Lung (tissue), 12 donors: ENCODE data around the gene KSR1. TPM values are rescaled to one million over a fixed set of nuclear protein-coding genes. Genes with fewer than 3 reads are reported as not detected.

Experiments used
- ATAC-seq: fragments of 200-7000 bp; cut with Tn5 transposase; one replicate; pipeline ENCODE4 v1.9.1; 2020; ENCODE audit warnings: moderate number of reproducible peaks; ENCODE audit not compliant: insufficient read depth, low FRiP score
- DNase-seq, 3 donors: peaks; one replicate each; pipeline ENCODE4 v3.0.0-alpha.2; 2013 to 2017
- H3K27ac ChIP-seq, 2 donors: one replicate each; pipeline ENCODE4 v1.5.1; 2013; ENCODE audit warnings: mild to moderate bottlenecking in 2 of 2, moderate library complexity in 2 of 2, control low read depth in 1 of 2, inconsistent platforms in 1 of 2, low read depth in 1 of 2, low read length in 1 of 2
- H3K27me3 ChIP-seq, 3 donors: one replicate each; pipeline ENCODE4 v1.5.1; 2013; ENCODE audit warnings: low read length in 2 of 3; ENCODE audit not compliant: control insufficient read depth in 3 of 3, insufficient read depth in 3 of 3
- H3K36me3 ChIP-seq, 4 donors: one replicate each; pipeline ENCODE4 v1.5.1; 2013; ENCODE audit warnings: low read length in 4 of 4, mild to moderate bottlenecking in 1 of 4, moderate library complexity in 1 of 4; ENCODE audit not compliant: control insufficient read depth in 4 of 4, insufficient read depth in 4 of 4
- H3K4me1 ChIP-seq, 5 donors: one replicate each; pipeline ENCODE4 v1.5.1; 2013; ENCODE audit warnings: low read length in 5 of 5, mild to moderate bottlenecking in 2 of 5, moderate library complexity in 1 of 5; ENCODE audit not compliant: control insufficient read depth in 5 of 5, insufficient read depth in 5 of 5
- H3K4me3 ChIP-seq: one replicate; pipeline ENCODE4 v1.5.1; 2013; ENCODE audit warnings: mild to moderate bottlenecking, control low read depth, moderate library complexity
- H3K9ac ChIP-seq, 2 donors: one replicate each; pipeline ENCODE4 v1.5.1; 2013; ENCODE audit warnings: low read length in 2 of 2, control low read depth in 1 of 2; ENCODE audit not compliant: insufficient read depth in 1 of 2
- H3K9me3 ChIP-seq, 4 donors: one replicate each; pipeline ENCODE4 v1.5.1; 2013; ENCODE audit warnings: low read length in 3 of 4, mild to moderate bottlenecking in 1 of 4, moderate library complexity in 1 of 4; ENCODE audit not compliant: control insufficient read depth in 4 of 4, insufficient read depth in 3 of 4
- CTCF ChIP-seq: IDR thresholded peaks from 2 replicates; pipeline ENCODE4 v1.5.1; 2012; ENCODE audit warnings: mild to moderate bottlenecking; ENCODE audit errors: control extremely low read depth, extremely low read depth
- WGBS, 2 donors: extraction: QIAGEN DNeasy Blood & Tissue Kit; methylation state at CpG; one replicate each; pipeline ENCODE4 v1.1.7; 2013; 5-methylcytosine and 5-hydroxymethylcytosine counted together
- polyA plus RNA-seq, 2 donors: library from polyadenylated mRNA; stranded (reverse); fragments of 200-250 nt; gene quantifications; one replicate each; pipeline ENCODE4 v1.2.1, GENCODE V29; 2013
- total RNA-seq, 2 donors: library from RNA; depleted of rRNA in 1 of 2; stranded (reverse); fragments of >200 nt in 1 of 2; gene quantifications; one replicate each; pipeline ENCODE4 v1.2.1, GENCODE V29; 2014 to 2021
- donor health status: control.
- donor health status: control.
- donor health status: Bipolar disorder and iron deficiency.
- donor health status: healthy.
- donor health status: DM: yes; HTN: yes; CAD: no.

KSR1 gene
- total and polyA plus RNA-seq, 4 donors, result 26.8 to 70.0 (median 42.3) TPM

- no peak for ATAC-seq
- 96 to 99% methylated on average over 6 of the region's 6 CpGs for WGBS, 2 donors
- H3K4me1 ChIP-seq, result peaks cover 0 to 38% (median 31%) of the 10 kb centered on the region in 5 donors
Measured at GRCh38 chr17:27542841-27543463, 86.7 kb downstream of the KSR1 start.

GRCh38 chr17:27543464-27543856, 87.2 kb downstream of the KSR1 start:
- Histone ChIP-seq H3K9ac (no peak overlapping the region), H3K27ac (no peak overlapping the region), H3K4me1 (peaks cover 0 to 38% (median 31%) of the 10 kb centered on the region in 5 donors), H3K4me3 (no peak overlapping the region), H3K9me3 (no peaks in the 10 kb centered on the region), H3K36me3 (no peaks in the 10 kb centered on the region), H3K27me3 (no peaks in the 10 kb centered on the region)
- WGBS, 2 donors, result 96 to 100% methylated on average over 9 of the region's 9 CpGs
- no peak for TF ChIP-seq CTCF
- ATAC-seq (no peak), DNase-seq (no peak)

More at GRCh38 chr17:27542841-27543463, 86.7 kb downstream of the KSR1 start:
- no peaks in the 10 kb centered on the region for H3K9me3 ChIP-seq
- H3K27ac ChIP-seq, result no peak overlapping the region
- H3K4me3 ChIP-seq, result no peak overlapping the region
- no peaks in the 10 kb centered on the region for H3K36me3 ChIP-seq
- no peak overlapping the region for H3K9ac ChIP-seq
- no peak for TF ChIP-seq CTCF
- H3K27me3 ChIP-seq, result no peaks in the 10 kb centered on the region
- no peak for DNase-seq

GRCh38 chr17:27543958-27544349, 87.7 kb downstream of the KSR1 start:
- H3K9me3 ChIP-seq, result no peaks in the 10 kb centered on the region
- DNase-seq (no peak), ATAC-seq (no peak)
- H3K27ac ChIP-seq, result no peak overlapping the region
- no peaks in the 10 kb centered on the region for H3K27me3 ChIP-seq
- no peaks in the 10 kb centered on the region for H3K36me3 ChIP-seq
- H3K4me1 ChIP-seq, result peaks cover 0 to 37% (median 31%) of the 10 kb centered on the region in 5 donors
- 90 to 94% methylated on average over 9 of the region's 9 CpGs for WGBS, 2 donors
- H3K9ac ChIP-seq, result no peak overlapping the region
- H3K4me3 ChIP-seq, result no peak overlapping the region
- TF ChIP-seq CTCF, result no peak
